CD4-positive, alpha-beta T cell (primary cell): ENCODE data around the gene ZNF444. TPM values are rescaled to one million over a fixed set of nuclear protein-coding genes. Genes with fewer than 3 reads are reported as not detected.

Source experiments
- ATAC-seq: fragments of 200-7000 bp; cut with Tn5 transposase; one replicate; pipeline ENCODE4 v1.10.0; 2022; ENCODE audit warnings: mild to moderate bottlenecking; ENCODE audit not compliant: poor library complexity
- CTCF ChIA-PET: fragments of 350-600 bp; sonication (Branson Sonifier 250); formaldehyde crosslinking; loops from one replicate; lab custom pipeline; 2021; ENCODE audit warnings: antibody characterized with exemption, inconsistent platforms; lab: Charles Lee
- POLR2A ChIA-PET: fragments of 350-600 bp; sonication (Branson Sonifier 250); formaldehyde crosslinking; loops from one replicate; lab custom pipeline; 2021; ENCODE audit warnings: antibody characterized with exemption, inconsistent platforms; lab: Charles Lee
- DNase-seq, 14 experiments: peaks; one replicate each; pipeline ENCODE4 v3.0.0-alpha.2; 2013 to 2020; ENCODE audit warnings: mixed read lengths in 2 of 14
- H3K27ac ChIP-seq, 2 donors: one replicate each; pipeline versions ENCODE4 v1.5.1 to v1.7.0; 2013; ENCODE audit warnings: low read length in 2 of 2, low read depth in 1 of 2, mild to moderate bottlenecking in 1 of 2
- H3K27me3 ChIP-seq, 2 experiments: 1 replicate in 1 of 2; 2 replicates in 1 of 2; pipeline versions ENCODE4 v1.6.1 to v1.7.0; 2013; ENCODE audit warnings: low read length in 2 of 2, control low read depth in 1 of 2, mild to moderate bottlenecking in 1 of 2, moderate library complexity in 1 of 2; ENCODE audit not compliant: insufficient read depth in 2 of 2, control insufficient read depth in 1 of 2
- H3K36me3 ChIP-seq: one replicate; pipeline ENCODE4 v1.6.1; 2013; ENCODE audit warnings: low read length, control low read depth; ENCODE audit not compliant: insufficient read depth
- H3K4me1 ChIP-seq: one replicate; pipeline ENCODE4 v1.6.1; 2013; ENCODE audit warnings: low read length, control low read depth; ENCODE audit not compliant: insufficient read depth
- H3K4me3 ChIP-seq: one replicate; pipeline ENCODE4 v1.5.1; 2013; ENCODE audit warnings: mild to moderate bottlenecking, low read length, moderate library complexity
- H3K9me3 ChIP-seq, 2 experiments: 1 replicate in 1 of 2; 2 replicates in 1 of 2; pipeline versions ENCODE4 v1.6.1 to v1.7.0; 2013; ENCODE audit warnings: low read length in 2 of 2, mild to moderate bottlenecking in 2 of 2, control low read depth in 1 of 2, moderate library complexity in 1 of 2; ENCODE audit not compliant: control insufficient read depth in 1 of 2, insufficient read depth in 1 of 2
- H3K27ac Mint-ChIP-seq: one replicate; pipeline ENCODE4 v1.8.0; 2020; ENCODE audit warnings: mixed read lengths
- H3K27me3 Mint-ChIP-seq: one replicate; pipeline ENCODE4 v1.8.0; 2021; ENCODE audit warnings: mixed read lengths
- H3K36me3 Mint-ChIP-seq: one replicate; pipeline ENCODE4 v1.8.0; 2021; ENCODE audit warnings: low read depth, mixed read lengths
- H3K4me1 Mint-ChIP-seq: one replicate; pipeline ENCODE4 v1.8.0; 2021; ENCODE audit warnings: low read depth, mixed read lengths
- H3K4me3 Mint-ChIP-seq: one replicate; pipeline ENCODE4 v1.8.0; 2020; ENCODE audit warnings: mild to moderate bottlenecking, mixed read lengths
- H3K9me3 Mint-ChIP-seq: one replicate; pipeline ENCODE4 v1.8.0; 2020; ENCODE audit warnings: mixed read lengths
- intact Hi-C, 2 experiments: fragments of 100-400 bp; cut with DNase I in 1 of 2; cut with micrococcal nuclease in 1 of 2; formaldehyde crosslinking; loops; one replicate each; pipeline versions ENCODE4 v1.15.1 to v1.9.0; 2023 to 2025; cut with DNase I, micrococcal nuclease
- total RNA-seq, 174 experiments: library from RNA in 2 of 174; stranded (reverse) in 2 of 174; gene quantifications; one replicate each; pipeline ENCODE4 v1.2.3 and lab custom pipeline; 2021 to 2026
- TF ChIP-seq, protein P1 (sequence below): fragments of 200-600 bp; IDR thresholded peaks from one replicate; pipeline ENCODE4 v1.8.0; 2022; ENCODE audit warnings: antibody characterized with exemption, mild to moderate bottlenecking

The ZNF444 gene
- total RNA-seq, 2 experiments from 2014 or later, result 13.5 TPM

DNA sequence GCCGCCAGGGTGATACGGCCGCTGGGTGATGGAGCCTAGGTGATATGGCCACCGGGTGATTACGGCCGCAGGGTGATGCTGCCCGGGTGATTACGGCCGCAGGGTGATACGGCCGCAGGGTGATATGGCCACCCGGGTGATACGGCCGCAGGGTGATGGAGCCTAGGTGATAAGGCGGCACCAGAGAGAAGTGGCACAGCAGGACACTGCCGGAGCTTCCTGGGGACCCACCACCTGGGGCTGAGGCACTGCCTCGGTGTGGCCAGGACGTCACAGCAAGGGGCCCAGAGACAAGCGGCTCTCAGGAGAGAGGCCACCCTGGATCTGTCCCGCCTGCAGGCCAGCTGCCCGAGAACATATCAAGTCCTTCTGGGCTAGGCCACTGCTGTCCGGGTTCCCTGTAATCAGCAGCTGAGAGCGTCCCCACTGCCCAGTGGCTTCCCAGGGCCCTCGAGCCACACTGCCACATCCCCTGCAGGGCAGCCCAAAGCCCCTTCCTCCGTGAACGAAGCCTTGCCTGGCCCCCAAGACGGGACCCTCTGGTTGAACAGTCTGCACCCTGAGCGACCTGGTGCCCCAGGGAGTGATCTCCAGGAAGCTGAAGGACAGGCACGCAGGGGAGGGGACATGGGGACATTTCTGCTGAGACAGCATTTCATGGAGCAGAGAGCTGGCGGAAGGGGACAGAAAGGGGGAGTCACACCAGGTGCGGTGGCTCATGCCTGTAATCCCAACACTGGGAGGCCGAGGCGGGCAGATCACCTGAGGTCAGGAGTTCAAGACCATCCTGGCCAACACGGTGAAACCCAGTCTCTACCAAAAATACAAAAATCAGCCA lies 42.1 kb upstream of the ZNF444 start:
- peaks cover 23% of the 10 kb centered on the region for H3K36me3 Mint-ChIP-seq
- Histone ChIP-seq H3K9me3 (no peaks in the 10 kb centered on the region), H3K36me3 (peaks cover 30% of the 10 kb centered on the region), H3K4me3 (no peak overlapping the region), H3K4me1 (peaks cover 6% of the 10 kb centered on the region), H3K27me3 (no peaks in the 10 kb centered on the region), H3K27ac (no peak overlapping the region)
- ChIA-PET CTCF (no interaction called here), POLR2A (no interaction called here)
- H3K4me1 Mint-ChIP-seq, result no peaks in the 10 kb centered on the region
- H3K27ac Mint-ChIP-seq, result no peak overlapping the region
- intact Hi-C loops, result no loop called here
- no peak for DNase-seq
- no peak for ATAC-seq
- TF ChIP-seq, protein P1, sequence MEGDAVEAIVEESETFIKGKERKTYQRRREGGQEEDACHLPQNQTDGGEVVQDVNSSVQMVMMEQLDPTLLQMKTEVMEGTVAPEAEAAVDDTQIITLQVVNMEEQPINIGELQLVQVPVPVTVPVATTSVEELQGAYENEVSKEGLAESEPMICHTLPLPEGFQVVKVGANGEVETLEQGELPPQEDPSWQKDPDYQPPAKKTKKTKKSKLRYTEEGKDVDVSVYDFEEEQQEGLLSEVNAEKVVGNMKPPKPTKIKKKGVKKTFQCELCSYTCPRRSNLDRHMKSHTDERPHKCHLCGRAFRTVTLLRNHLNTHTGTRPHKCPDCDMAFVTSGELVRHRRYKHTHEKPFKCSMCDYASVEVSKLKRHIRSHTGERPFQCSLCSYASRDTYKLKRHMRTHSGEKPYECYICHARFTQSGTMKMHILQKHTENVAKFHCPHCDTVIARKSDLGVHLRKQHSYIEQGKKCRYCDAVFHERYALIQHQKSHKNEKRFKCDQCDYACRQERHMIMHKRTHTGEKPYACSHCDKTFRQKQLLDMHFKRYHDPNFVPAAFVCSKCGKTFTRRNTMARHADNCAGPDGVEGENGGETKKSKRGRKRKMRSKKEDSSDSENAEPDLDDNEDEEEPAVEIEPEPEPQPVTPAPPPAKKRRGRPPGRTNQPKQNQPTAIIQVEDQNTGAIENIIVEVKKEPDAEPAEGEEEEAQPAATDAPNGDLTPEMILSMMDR, result no peak
- no peak overlapping the region for H3K4me3 Mint-ChIP-seq
- H3K9me3 Mint-ChIP-seq, result no peaks in the 10 kb centered on the region
- no peaks in the 10 kb centered on the region for H3K27me3 Mint-ChIP-seq

DNA sequence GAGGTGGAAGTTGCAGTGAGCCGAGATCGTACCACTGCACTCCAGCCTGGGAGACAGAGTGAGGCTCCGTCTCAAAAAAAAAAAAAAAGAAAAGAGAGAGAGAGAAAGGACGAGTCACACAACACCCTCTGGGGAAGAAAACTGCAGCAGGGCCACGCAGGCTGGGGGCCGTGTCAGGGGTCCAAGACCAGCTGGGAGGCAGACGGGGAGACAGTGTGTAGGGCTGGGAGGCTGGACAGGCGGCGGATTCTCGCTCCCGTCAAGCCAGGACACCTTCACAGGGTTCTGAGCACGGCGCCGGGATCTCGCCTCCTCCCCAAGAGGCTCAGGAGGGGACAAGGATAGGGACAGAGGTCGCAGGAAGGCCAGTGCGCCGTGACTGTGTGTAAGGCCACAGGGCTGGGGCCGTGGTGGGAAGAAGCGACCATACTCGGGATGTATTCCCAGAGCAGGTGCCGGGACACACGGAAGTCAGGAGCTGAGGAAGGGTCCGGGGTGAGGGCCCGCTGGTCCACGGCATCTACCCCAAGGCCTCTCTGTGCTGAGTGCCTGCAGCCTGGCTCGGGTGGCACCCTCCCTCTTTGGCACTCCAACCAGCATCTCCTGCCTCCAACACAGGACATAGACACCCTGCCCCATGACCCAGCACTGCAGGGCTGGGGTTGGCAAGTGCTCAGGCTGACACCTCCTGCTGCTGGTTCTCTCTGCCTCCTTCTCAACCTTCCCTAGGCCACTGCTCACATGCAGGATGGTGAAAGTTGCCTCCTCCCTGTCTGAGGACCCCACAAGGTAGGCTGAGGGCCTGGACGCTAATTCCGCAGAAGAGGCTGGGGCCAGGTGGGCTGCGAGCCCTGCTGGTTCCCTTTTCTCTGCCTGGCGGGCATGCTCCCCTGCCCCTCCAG lies 41.2 kb upstream of the ZNF444 start:
- ChIA-PET POLR2A (no interaction called here), CTCF (no interaction called here)
- Mint-ChIP-seq H3K36me3 (peaks cover 17% of the 10 kb centered on the region), H3K27ac (no peak overlapping the region), H3K4me3 (no peak overlapping the region), H3K9me3 (no peaks in the 10 kb centered on the region), H3K27me3 (no peaks in the 10 kb centered on the region), H3K4me1 (peaks cover 4% of the 10 kb centered on the region)
- no peak overlapping the region for H3K4me3 ChIP-seq
- H3K36me3 ChIP-seq, result peaks cover 30% of the 10 kb centered on the region
- H3K9me3 ChIP-seq, result no peaks in the 10 kb centered on the region
- no peaks in the 10 kb centered on the region for H3K27me3 ChIP-seq
- intact Hi-C loops, result no loop called here
- DNase-seq (no peak), ATAC-seq (no peak)
- peaks cover 11% of the 10 kb centered on the region for H3K4me1 ChIP-seq
- no peak overlapping the region for H3K27ac ChIP-seq
- TF ChIP-seq, protein P1, result no peak

DNA sequence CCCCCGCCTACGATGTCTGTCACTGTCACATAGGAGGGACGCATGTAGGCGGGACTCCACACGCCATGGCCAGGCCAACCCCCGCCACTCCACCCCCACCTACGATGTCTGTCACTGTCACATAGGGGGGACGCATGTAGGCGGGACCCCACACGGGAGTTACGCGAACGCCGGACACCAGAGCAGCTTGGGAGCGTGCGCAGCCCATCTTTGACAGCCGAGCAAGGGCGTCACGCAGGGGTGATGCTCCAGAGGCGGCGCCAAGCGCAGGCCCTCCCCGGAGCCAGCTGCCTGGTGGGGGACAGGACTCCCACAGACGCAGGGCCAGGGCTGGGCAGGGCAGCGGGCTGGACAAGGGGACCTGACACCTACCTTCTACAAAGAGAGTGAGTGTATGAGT lies 40.0 kb upstream of the ZNF444 start:
- Mint-ChIP-seq H3K36me3 (peaks cover 24% of the 10 kb centered on the region), H3K4me3 (no peak overlapping the region), H3K27me3 (no peaks in the 10 kb centered on the region), H3K4me1 (peaks cover 15% of the 10 kb centered on the region), H3K9me3 (no peaks in the 10 kb centered on the region), H3K27ac (no peak overlapping the region)
- H3K27ac ChIP-seq, result no peak overlapping the region
- no peak overlapping the region for H3K4me3 ChIP-seq
- CTCF ChIA-PET, result no interaction called here
- POLR2A ChIA-PET, result no interaction called here
- ATAC-seq (no peak), DNase-seq (no peak)
- peaks cover 17% of the 10 kb centered on the region for H3K4me1 ChIP-seq
- peaks cover 30% of the 10 kb centered on the region for H3K36me3 ChIP-seq
- intact Hi-C loops, result no loop called here
- no peaks in the 10 kb centered on the region for H3K9me3 ChIP-seq
- TF ChIP-seq, protein P1, result no peak
- H3K27me3 ChIP-seq, result no peaks in the 10 kb centered on the region
